ENCODE data around the gene USP49. TPM values are rescaled to one million over a fixed set of nuclear protein-coding genes. Genes with fewer than 3 reads are reported as not detected.

Gene USP49
- total RNA-seq, 6 experiments from 2014 or later = 0.87 to 2.0 (median 1.3) TPM

DNA sequence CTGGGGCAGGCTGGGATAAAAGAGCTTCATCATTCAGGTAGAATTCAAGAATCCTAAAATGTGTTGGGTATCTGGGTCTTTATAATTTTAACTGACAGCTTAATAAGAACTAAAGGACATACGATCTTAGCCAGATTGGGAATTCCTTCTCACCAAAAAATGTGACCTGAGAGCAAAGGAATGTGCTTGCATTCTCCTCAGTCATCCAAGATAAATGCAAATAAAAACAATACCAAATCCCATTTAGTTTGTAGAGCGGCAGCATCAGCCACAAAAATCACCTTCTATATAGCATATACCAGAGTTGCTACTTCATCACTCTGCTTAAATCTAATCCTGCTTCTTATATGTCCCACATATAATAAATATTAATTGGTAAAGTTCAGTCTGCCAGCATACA, 16.9 kb downstream of the USP49 start:
- Histone ChIP-seq H3K27ac (no peak overlapping the region), H3K9me3 (no peaks in the 10 kb centered on the region), H3K36me3 (no peaks in the 10 kb centered on the region), H3K4me3 (no peak overlapping the region), H3K27me3 (no peaks in the 10 kb centered on the region), H3K4me1 (no peaks in the 10 kb centered on the region)
- WGBS (ENCODE audit: insufficient coverage, low coverage, low lambda C conversion rate, missing lambda C conversion rate) = 89% methylated on average over 2 of the region's 2 CpGs
- intact Hi-C loops (cut with DNase I) = no loop called here
- DNase-seq (no peak), ATAC-seq (no peak)
- TF ChIP-seq, protein P1, sequence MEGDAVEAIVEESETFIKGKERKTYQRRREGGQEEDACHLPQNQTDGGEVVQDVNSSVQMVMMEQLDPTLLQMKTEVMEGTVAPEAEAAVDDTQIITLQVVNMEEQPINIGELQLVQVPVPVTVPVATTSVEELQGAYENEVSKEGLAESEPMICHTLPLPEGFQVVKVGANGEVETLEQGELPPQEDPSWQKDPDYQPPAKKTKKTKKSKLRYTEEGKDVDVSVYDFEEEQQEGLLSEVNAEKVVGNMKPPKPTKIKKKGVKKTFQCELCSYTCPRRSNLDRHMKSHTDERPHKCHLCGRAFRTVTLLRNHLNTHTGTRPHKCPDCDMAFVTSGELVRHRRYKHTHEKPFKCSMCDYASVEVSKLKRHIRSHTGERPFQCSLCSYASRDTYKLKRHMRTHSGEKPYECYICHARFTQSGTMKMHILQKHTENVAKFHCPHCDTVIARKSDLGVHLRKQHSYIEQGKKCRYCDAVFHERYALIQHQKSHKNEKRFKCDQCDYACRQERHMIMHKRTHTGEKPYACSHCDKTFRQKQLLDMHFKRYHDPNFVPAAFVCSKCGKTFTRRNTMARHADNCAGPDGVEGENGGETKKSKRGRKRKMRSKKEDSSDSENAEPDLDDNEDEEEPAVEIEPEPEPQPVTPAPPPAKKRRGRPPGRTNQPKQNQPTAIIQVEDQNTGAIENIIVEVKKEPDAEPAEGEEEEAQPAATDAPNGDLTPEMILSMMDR (IDR thresholded peaks at IDR 0.05) = no peak
- no peak for TF ChIP-seq POLR2A (IDR thresholded peaks at IDR 0.05)

DNA sequence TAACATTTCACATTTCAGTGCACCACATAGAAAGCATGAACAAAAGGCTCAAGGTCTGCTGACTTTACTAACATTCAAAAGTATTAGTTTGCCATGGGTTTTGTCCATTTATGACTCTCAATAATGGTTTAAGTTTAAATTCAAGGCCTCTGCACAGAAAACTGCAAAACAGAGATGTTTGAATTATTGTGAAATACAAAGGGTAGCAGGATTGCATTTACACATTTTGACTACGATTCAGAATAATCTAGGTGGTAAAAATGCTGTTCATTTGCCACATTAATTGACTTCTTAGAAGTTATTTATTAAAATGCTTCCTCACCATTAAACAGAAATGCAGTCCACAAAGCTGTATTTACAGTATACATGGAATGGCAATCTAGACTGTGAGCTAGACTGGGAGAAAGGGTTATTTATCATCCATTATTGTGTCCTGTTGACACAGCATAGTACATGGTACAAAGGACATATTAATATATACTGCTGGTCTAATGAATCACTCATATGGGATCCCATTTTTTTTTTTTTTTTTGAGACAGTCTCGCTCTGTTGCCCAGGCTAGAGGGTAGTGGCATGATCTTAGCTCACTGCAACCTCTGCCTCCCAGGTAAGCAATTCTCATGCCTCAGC, 18.0 kb downstream of the USP49 start:
- Histone ChIP-seq H3K4me1 (no peaks in the 10 kb centered on the region), H3K4me3 (no peak overlapping the region), H3K36me3 (no peaks in the 10 kb centered on the region), H3K27ac (no peak overlapping the region), H3K9me3 (no peaks in the 10 kb centered on the region), H3K27me3 (no peaks in the 10 kb centered on the region)
- ATAC-seq (no peak), DNase-seq (no peak)
- WGBS (ENCODE audit: insufficient coverage, low coverage, low lambda C conversion rate, missing lambda C conversion rate) = 86% methylated on average over 1 of the region's 2 CpGs
- intact Hi-C loops (cut with DNase I) = no loop called here
- TF ChIP-seq, protein P1 (IDR thresholded peaks at IDR 0.05) = no peak
- no peak for TF ChIP-seq POLR2A (IDR thresholded peaks at IDR 0.05)

DNA sequence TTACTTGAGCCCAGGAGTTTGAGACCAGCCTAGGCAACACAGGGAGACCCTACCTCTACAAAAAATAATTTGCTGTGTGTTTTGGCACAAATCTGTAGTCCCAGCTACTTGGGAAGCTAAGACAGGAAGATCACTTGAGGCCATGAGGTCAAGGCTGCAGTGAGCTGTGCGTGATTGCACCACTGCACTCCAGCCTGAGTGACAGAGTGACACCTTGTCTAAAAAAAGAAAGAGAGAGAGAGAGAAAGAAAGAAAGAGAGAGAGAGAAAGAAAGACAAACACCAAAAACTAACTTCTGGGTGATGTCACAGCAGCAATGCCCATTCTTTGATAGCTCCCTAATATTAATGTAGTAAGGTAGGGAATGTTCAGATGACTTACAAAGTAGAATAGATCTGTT, 20.4 kb downstream of the USP49 start:
- H3K4me3 ChIP-seq = no peak overlapping the region
- no peaks in the 10 kb centered on the region for H3K4me1 ChIP-seq
- no peak for DNase-seq
- 83% methylated on average over 1 of the region's 1 CpG for WGBS (ENCODE audit: insufficient coverage, low coverage, low lambda C conversion rate, missing lambda C conversion rate)
- ATAC-seq = no peak
- intact Hi-C loops (cut with DNase I) = no loop called here
- no peak overlapping the region for H3K27ac ChIP-seq
- TF ChIP-seq, protein P1 (IDR thresholded peaks at IDR 0.05) = no peak
- no peak for TF ChIP-seq POLR2A (IDR thresholded peaks at IDR 0.05)
- H3K36me3 ChIP-seq = no peaks in the 10 kb centered on the region
- H3K27me3 ChIP-seq = no peaks in the 10 kb centered on the region
- H3K9me3 ChIP-seq = no peaks in the 10 kb centered on the region

DNA sequence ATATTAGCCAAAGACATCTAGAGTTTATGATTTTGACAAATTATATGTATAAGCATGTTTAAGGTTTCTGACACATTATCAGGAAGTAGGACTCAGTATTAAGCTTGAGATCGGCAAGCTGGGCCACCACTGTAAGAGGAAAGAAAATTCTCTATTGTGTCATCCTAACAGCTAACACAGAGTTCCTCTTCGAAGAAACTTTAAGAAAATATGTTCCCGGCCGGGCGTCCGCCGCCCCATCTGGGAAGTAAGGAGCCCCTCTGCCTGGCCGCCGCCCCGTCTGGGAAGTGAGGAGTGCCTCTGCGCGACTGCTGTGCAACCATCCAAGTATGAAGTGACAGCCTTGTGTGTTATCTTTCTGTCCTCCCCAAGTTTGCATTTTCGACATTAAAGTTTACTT, 23.0 kb downstream of the USP49 start:
- Histone ChIP-seq H3K9me3 (no peaks in the 10 kb centered on the region), H3K4me1 (no peaks in the 10 kb centered on the region), H3K36me3 (no peaks in the 10 kb centered on the region), H3K4me3 (no peak overlapping the region), H3K27ac (no peak overlapping the region), H3K27me3 (no peaks in the 10 kb centered on the region)
- TF ChIP-seq, protein P1 (IDR thresholded peaks at IDR 0.05) = no peak
- TF ChIP-seq POLR2A (IDR thresholded peaks at IDR 0.05) = no peak
- peak in 2 of 4 donors; percentile 22 to 57 for ATAC-seq
- WGBS (ENCODE audit: insufficient coverage, low coverage, low lambda C conversion rate, missing lambda C conversion rate) = 85% methylated on average over 4 of the region's 13 CpGs
- DNase-seq = peak in 2 of 3 donors; percentile 24 to 66
- intact Hi-C loops (cut with DNase I) = no loop called here

Measured in right lobe of liver (tissue), 6 donors.